Upper lobe of left lung (tissue), 6 donors: ENCODE results near the gene ZNF746. TPM values are rescaled to one million over a fixed set of nuclear protein-coding genes. Genes with fewer than 3 reads are reported as not detected.
"Not testable (repeated sequence)": the region's sequence is repeated elsewhere in the genome, so short reads cannot be mapped to it uniquely, and the experiment has no call there.

Experiments used
- ATAC-seq, 2 donors: fragments of 200-7000 bp; cut with Tn5 transposase; one replicate each; pipeline ENCODE4 v1.9.1; 2022; ENCODE audit warnings: mild to moderate bottlenecking in 2 of 2, moderate library complexity in 2 of 2; ENCODE audit not compliant: low FRiP score in 2 of 2
- DNase-seq, 2 donors: peaks; one replicate each; pipeline ENCODE4 v3.0.0-alpha.2; 2019 to 2020
- H3K27ac ChIP-seq, 4 donors: fragments of 200-600 bp; sonication (generic); one replicate each; pipeline ENCODE4 v1.5.1; 2016 to 2019
- H3K27me3 ChIP-seq, 4 donors: fragments of 200-600 bp; sonication (generic); one replicate each; pipeline ENCODE4 v1.5.1; 2017 to 2019
- H3K36me3 ChIP-seq, 4 donors: fragments of 200-600 bp; sonication (generic); one replicate each; pipeline ENCODE4 v1.5.1; 2016 to 2019
- H3K4me1 ChIP-seq, 4 donors: fragments of 200-600 bp; sonication (generic); one replicate each; pipeline ENCODE4 v1.5.1; 2018 to 2019
- H3K4me3 ChIP-seq, 4 donors: fragments of 200-600 bp; sonication (generic); one replicate each; pipeline ENCODE4 v1.5.1; 2017 to 2019; ENCODE audit warnings: mild to moderate bottlenecking in 2 of 4, moderate library complexity in 1 of 4
- H3K9me3 ChIP-seq, 4 donors: fragments of 200-600 bp; sonication (generic); one replicate each; pipeline ENCODE4 v1.5.1; 2018 to 2019
- EP300 ChIP-seq, 4 donors: sonication (generic); formaldehyde crosslinking; IDR thresholded peaks; one replicate each; pipeline ENCODE4 v1.5.1; 2017; ENCODE audit warnings: antibody characterized with exemption in 4 of 4, control low read depth in 2 of 4
- POLR2A ChIP-seq, 4 donors: fragments of 450-650 bp; IDR thresholded peaks; one replicate each; pipeline ENCODE4 v1.5.1; 2016 to 2017; ENCODE audit warnings: antibody characterized with exemption in 4 of 4, mild to moderate bottlenecking in 2 of 4
- POLR2AphosphoS5 ChIP-seq, 2 donors: sonication (generic); formaldehyde crosslinking; IDR thresholded peaks; one replicate each; pipeline ENCODE4 v1.5.1; 2017; ENCODE audit warnings: antibody characterized with exemption in 2 of 2
- WGBS, 2 donors: methylation state at CpG; one replicate each; pipeline ENCODE4 v1.1.5; 2017 to 2018; 5-methylcytosine and 5-hydroxymethylcytosine counted together
- total RNA-seq, 6 donors: library from RNA; depleted of rRNA in 4 of 6; stranded (reverse); fragments of >200 nt in 4 of 6; gene quantifications; one replicate each; pipeline versions ENCODE4 v1.1.0 to v1.2.1, GENCODE V29; 2016 to 2021
- TF ChIP-seq, protein P1 (sequence below), 6 experiments: fragments of 450-650 bp in 4 of 6; fragments of 200-600 bp in 2 of 6; sonication (generic) in 2 of 6; IDR thresholded peaks; one replicate each; pipeline ENCODE4 v1.5.1; 2016 to 2019; ENCODE audit warnings: antibody characterized with exemption in 6 of 6
- donor health status: DM: no; HTN: no; CAD: no; lungs with moderate emphysema.
- donor health status: DM: no; HTN: yes; CAD: no; lungs with severe emphysema.

Gene ZNF746
- total RNA-seq, 6 donors from 2014 or later, result 19.4 to 54.5 (median 25.2) TPM

DNA sequence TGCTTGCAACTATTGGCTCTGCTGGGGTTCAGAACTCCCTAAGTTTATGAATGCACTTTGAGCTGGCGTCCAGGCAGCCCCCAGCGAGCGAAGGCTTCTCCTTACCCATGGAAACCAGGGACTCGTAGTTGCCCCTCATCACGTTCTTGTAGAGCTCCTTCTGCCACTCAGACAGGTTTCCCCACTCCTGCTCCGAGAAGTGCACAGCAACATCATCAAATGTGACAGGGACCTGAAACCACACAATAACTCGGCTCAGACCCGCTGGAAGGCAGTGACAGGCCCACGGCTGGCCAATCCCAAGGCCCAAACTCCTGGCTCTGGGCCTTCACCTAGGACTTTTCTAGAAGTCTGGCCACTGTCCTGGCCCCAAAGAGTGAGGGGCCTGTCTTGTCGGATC lies 43.6 kb downstream of the ZNF746 start:
- Histone ChIP-seq H3K27me3 (no peaks in the 10 kb centered on the region), H3K27ac (no peak overlapping the region), H3K4me1 (peaks cover 7 to 16% (median 7%) of the 10 kb centered on the region in 4 donors), H3K36me3 (peaks cover 24 to 70% (median 51%) of the 10 kb centered on the region in 4 donors), H3K4me3 (no peak overlapping the region), H3K9me3 (no peaks in the 10 kb centered on the region)
- no peak for DNase-seq
- no peak for ATAC-seq
- WGBS, 2 donors, result 96 to 98% methylated on average over 8 to 9 of the region's 10 CpGs
- TF ChIP-seq, protein P1, sequence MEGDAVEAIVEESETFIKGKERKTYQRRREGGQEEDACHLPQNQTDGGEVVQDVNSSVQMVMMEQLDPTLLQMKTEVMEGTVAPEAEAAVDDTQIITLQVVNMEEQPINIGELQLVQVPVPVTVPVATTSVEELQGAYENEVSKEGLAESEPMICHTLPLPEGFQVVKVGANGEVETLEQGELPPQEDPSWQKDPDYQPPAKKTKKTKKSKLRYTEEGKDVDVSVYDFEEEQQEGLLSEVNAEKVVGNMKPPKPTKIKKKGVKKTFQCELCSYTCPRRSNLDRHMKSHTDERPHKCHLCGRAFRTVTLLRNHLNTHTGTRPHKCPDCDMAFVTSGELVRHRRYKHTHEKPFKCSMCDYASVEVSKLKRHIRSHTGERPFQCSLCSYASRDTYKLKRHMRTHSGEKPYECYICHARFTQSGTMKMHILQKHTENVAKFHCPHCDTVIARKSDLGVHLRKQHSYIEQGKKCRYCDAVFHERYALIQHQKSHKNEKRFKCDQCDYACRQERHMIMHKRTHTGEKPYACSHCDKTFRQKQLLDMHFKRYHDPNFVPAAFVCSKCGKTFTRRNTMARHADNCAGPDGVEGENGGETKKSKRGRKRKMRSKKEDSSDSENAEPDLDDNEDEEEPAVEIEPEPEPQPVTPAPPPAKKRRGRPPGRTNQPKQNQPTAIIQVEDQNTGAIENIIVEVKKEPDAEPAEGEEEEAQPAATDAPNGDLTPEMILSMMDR (IDR thresholded peaks at IDR 0.05), result no peak
- TF ChIP-seq EP300 (IDR thresholded peaks at IDR 0.05) (no peak), POLR2AphosphoS5 (IDR thresholded peaks at IDR 0.05) (no peak), POLR2A (IDR thresholded peaks at IDR 0.05) (no peak)

DNA sequence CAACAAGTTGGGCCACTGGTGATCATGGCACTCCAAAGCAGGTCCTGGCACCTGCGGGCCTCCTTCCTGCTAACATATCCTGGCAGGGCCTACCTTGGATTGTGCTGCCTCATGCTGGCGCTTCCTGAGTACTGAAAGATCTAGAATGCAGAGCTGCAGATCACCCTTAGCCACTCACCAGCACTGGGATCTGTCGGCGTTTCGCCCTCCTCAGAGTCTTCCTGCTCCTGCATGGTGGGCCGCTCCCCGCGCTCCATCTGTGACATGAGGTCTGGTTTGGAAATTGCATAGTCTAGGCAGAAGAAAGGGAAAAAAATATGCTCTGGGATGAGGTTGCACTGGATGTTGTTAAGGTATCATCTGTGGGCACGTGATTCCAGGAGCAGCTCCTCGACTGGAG lies 46.8 kb downstream of the ZNF746 start:
- TF ChIP-seq, protein P1 (IDR thresholded peaks at IDR 0.05), result no peak
- TF ChIP-seq POLR2A (IDR thresholded peaks at IDR 0.05) (no peak), POLR2AphosphoS5 (IDR thresholded peaks at IDR 0.05) (no peak), EP300 (IDR thresholded peaks at IDR 0.05) (no peak)
- Histone ChIP-seq H3K27ac (no peak overlapping the region), H3K27me3 (no peaks in the 10 kb centered on the region), H3K9me3 (no peaks in the 10 kb centered on the region), H3K36me3 (peaks cover 29 to 86% (median 70%) of the 10 kb centered on the region in 4 donors), H3K4me3 (no peak overlapping the region), H3K4me1 (no peaks in the 10 kb centered on the region)
- ATAC-seq (no peak), DNase-seq (no peak)
- 95 to 96% methylated on average over 10 of the region's 10 CpGs for WGBS, 2 donors

DNA sequence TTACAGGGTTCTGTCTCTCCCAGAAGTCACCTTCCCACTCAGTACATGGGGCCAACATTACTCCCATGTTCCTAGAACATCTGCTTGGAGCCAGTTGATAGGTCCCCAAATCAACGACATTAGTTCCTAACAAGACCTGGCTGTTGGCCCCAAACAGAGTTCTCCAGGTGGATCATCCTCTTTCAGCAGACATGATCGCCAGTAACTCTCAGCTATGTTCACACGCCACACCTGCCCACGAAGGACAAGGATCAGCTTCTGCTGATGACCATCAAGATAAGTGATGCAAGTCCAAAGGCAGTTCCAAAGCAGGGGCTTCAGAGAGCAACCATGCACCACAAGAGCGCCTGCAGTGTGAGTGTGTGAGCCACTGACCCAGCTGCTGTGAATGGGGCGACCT lies 47.7 kb downstream of the ZNF746 start:
- H3K4me1 ChIP-seq, result no peaks in the 10 kb centered on the region
- no peak for DNase-seq
- WGBS, 2 donors, result 95 to 96% methylated on average over 5 to 6 of the region's 6 CpGs
- no peaks in the 10 kb centered on the region for H3K9me3 ChIP-seq
- no peak overlapping the region for H3K27ac ChIP-seq
- peaks cover 33 to 86% (median 65%) of the 10 kb centered on the region in 4 donors for H3K36me3 ChIP-seq
- no peak for TF ChIP-seq POLR2A (IDR thresholded peaks at IDR 0.05)
- TF ChIP-seq POLR2AphosphoS5 (IDR thresholded peaks at IDR 0.05), result no peak
- TF ChIP-seq EP300 (IDR thresholded peaks at IDR 0.05), result no peak
- TF ChIP-seq, protein P1 (IDR thresholded peaks at IDR 0.05), result no peak
- no peak overlapping the region for H3K4me3 ChIP-seq
- ATAC-seq, result no peak
- H3K27me3 ChIP-seq, result no peaks in the 10 kb centered on the region

DNA sequence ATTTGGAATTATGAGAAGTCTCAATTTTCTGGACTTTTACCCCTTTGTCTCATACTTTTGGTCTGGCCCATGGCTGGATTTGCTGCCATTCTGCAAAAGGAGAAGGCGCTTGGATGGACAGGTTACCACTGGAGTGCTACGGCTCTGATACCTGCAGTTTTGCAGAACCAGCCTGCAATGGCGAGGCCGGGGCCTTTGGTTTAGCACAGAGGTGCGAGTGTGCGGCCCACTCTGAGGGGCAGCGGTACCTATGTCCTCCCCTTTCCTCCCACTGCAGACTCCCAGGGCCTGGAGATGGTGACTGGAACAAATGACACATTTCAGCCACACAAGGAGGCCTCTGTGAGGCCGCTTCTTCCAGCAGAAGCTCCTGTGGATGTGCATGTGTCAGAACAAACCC lies 48.6 kb downstream of the ZNF746 start:
- ATAC-seq, result no peak
- Histone ChIP-seq H3K36me3 (peaks cover 25 to 80% (median 55%) of the 10 kb centered on the region in 4 donors), H3K4me1 (no peaks in the 10 kb centered on the region), H3K27ac (no peak overlapping the region), H3K27me3 (no peaks in the 10 kb centered on the region), H3K4me3 (no peak overlapping the region), H3K9me3 (no peaks in the 10 kb centered on the region)
- TF ChIP-seq POLR2AphosphoS5 (IDR thresholded peaks at IDR 0.05), result no peak
- TF ChIP-seq, protein P1 (IDR thresholded peaks at IDR 0.05), result no peak
- no peak for TF ChIP-seq EP300 (IDR thresholded peaks at IDR 0.05)
- no peak for TF ChIP-seq POLR2A (IDR thresholded peaks at IDR 0.05)
- DNase-seq, result no peak
- 81 to 95% methylated on average over 8 of the region's 8 CpGs for WGBS, 2 donors

DNA sequence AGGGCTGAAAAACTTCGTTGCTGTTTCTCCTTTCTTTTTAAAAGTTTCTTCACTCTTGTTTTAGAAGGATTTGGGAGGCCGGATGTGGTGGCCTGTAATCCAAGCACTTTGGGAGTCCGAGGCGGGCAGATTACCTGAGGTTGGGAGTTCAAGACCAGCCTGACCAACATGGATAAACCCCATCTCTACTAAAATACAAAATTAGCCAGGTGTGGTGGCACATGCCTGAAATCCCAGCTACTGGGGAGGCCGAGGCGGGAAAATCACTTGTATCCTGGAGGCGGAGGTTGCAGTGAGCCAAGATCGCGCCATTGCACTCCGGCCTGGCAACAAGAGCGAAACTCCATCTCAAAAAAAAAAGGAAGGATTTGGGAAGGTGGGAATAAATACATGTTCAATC lies 51.6 kb downstream of the ZNF746 start:
- 97% methylated on average over 11 of the region's 11 CpGs for WGBS, 2 donors
- DNase-seq, H3K4me1 ChIP-seq, H3K4me3 ChIP-seq, H3K27ac ChIP-seq, H3K27me3 ChIP-seq, ATAC-seq, H3K9me3 ChIP-seq: not testable (repeated sequence)
- peaks cover 25 to 61% (median 43%) of the 10 kb centered on the region in 4 donors for H3K36me3 ChIP-seq
